GM18868 (cell line): ENCODE data around the gene MORN1.

ENCODE experiments used
- ATAC-seq: cut with Tn5 transposase; IDR thresholded peaks from one replicate; pipeline ENCODE4 v1.9.1; 2021; ENCODE audit warnings: mild to moderate bottlenecking, moderate library complexity; ENCODE audit not compliant: unreplicated experiment

Gene MORN1

GRCh38 chr1:2405588-2406295, 14.4 kb upstream of the MORN1 start:
- ATAC-seq, result no peak

- no peak for ATAC-seq
Observed at GRCh38 chr1:2404890-2405511, 13.6 kb upstream of the MORN1 start.

- no peak for ATAC-seq
Observed at GRCh38 chr1:2404142-2404889, 13.0 kb upstream of the MORN1 start.

GRCh38 chr1:2403273-2403672, 11.9 kb upstream of the MORN1 start:
- no peak for ATAC-seq

GRCh38 chr1:2402420-2402819, 11.1 kb upstream of the MORN1 start:
- no peak for ATAC-seq

GRCh38 chr1:2400950-2401649, 9.7 kb upstream of the MORN1 start:
- no peak for ATAC-seq

- ATAC-seq, result no peak
Observed at GRCh38 chr1:2400576-2400909, 9.2 kb upstream of the MORN1 start.

- ATAC-seq, result no peak
Observed at GRCh38 chr1:2399890-2400575, 8.7 kb upstream of the MORN1 start.

GRCh38 chr1:2398871-2399270, 7.5 kb upstream of the MORN1 start:
- no peak for ATAC-seq

GRCh38 chr1:2397007-2397679, 5.8 kb upstream of the MORN1 start:
- no peak for ATAC-seq

GRCh38 chr1:2396476-2396875, 5.1 kb upstream of the MORN1 start:
- no peak for ATAC-seq

GRCh38 chr1:2396059-2396458, 4.7 kb upstream of the MORN1 start:
- no peak for ATAC-seq

- ATAC-seq, result no peak
Observed at GRCh38 chr1:2395245-2395644, 3.9 kb upstream of the MORN1 start.

- ATAC-seq, result no peak
Observed at GRCh38 chr1:2394761-2395160, 3.4 kb upstream of the MORN1 start.

- ATAC-seq, result no peak
Observed at GRCh38 chr1:2394220-2394619, 2.9 kb upstream of the MORN1 start.

GRCh38 chr1:2393471-2393877, 2.1 kb upstream of the MORN1 start:
- no peak for ATAC-seq

- ATAC-seq, result no peak
Observed at GRCh38 chr1:2392686-2393085, 1.3 kb upstream of the MORN1 start.

GRCh38 chr1:2391931-2392509, 666 bp upstream of the MORN1 start:
- peak; percentile 4 for ATAC-seq

GRCh38 chr1:2389644-2390043, 1.7 kb downstream of the MORN1 start:
- ATAC-seq, result no peak
